UCSD-AML1 (cell line): ENCODE data around the gene MOSPD2.

Experiments
- DNase-seq: peaks from one replicate; lab custom pipeline; 2025; ENCODE audit not compliant: unreplicated experiment; lab: John Stamatoyannopoulos, UW

The MOSPD2 gene

GRCh38 chrX:14872851-14873675 is at the start of gene MOSPD2, which contains the start of gene FANCB:
Gene MOSPD2, plus strand, starts transcription at chrX:14873421. Its CDS starts 108 bp downstream, at chrX:14873529.
Gene FANCB, minus strand, starts transcription at chrX:14873069. Its CDS starts 7,559 bp downstream, at chrX:14865510.
- DNase-seq, result peak; percentile 95

- DNase-seq, result no peak
These were observed 47.4 kb upstream of the MOSPD2 start for GRCh38 chrX:14825851-14826250.

GRCh38 chrX:14826319-14826718 is 46.9 kb upstream of the MOSPD2 start:
- DNase-seq, result no peak

- DNase-seq, result no peak
These were observed 43.6 kb upstream of the MOSPD2 start for GRCh38 chrX:14829643-14830042.

GRCh38 chrX:14832151-14832550 is 41.1 kb upstream of the MOSPD2 start:
- no peak for DNase-seq

- DNase-seq, result no peak
These were observed 40.6 kb upstream of the MOSPD2 start for GRCh38 chrX:14832586-14832985.

- DNase-seq, result no peak
These were observed 36.1 kb upstream of the MOSPD2 start for GRCh38 chrX:14837155-14837554.

GRCh38 chrX:14843666-14844065 is 29.6 kb upstream of the MOSPD2 start:
- DNase-seq, result no peak

GRCh38 chrX:14851526-14851925 is 21.7 kb upstream of the MOSPD2 start:
- no peak for DNase-seq

GRCh38 chrX:14864631-14865030 is 8.6 kb upstream of the MOSPD2 start:
- no peak for DNase-seq

- DNase-seq, result no peak
These were observed 8.0 kb upstream of the MOSPD2 start for GRCh38 chrX:14865201-14865600.

- DNase-seq, result no peak
These were observed 1.5 kb upstream of the MOSPD2 start for GRCh38 chrX:14871767-14872166.

GRCh38 chrX:14872355-14872754 is 866 bp upstream of the MOSPD2 start:
- no peak for DNase-seq

GRCh38 chrX:14873676-14874049 is 442 bp downstream of the MOSPD2 start:
- DNase-seq, result no peak

- no peak for DNase-seq
These were observed 2.4 kb downstream of the MOSPD2 start for GRCh38 chrX:14875624-14876023.

- DNase-seq, result no peak
These were observed 10.6 kb downstream of the MOSPD2 start for GRCh38 chrX:14883826-14884225.

GRCh38 chrX:14884714-14885113 is 11.5 kb downstream of the MOSPD2 start:
- DNase-seq, result no peak

- no peak for DNase-seq
These were observed 13.0 kb downstream of the MOSPD2 start for GRCh38 chrX:14886252-14886651.

- no peak for DNase-seq
These were observed 23.1 kb downstream of the MOSPD2 start for GRCh38 chrX:14896273-14896672.

- DNase-seq, result no peak
These were observed 23.8 kb downstream of the MOSPD2 start for GRCh38 chrX:14897042-14897441.

- DNase-seq, result no peak
These were observed 26.4 kb downstream of the MOSPD2 start for GRCh38 chrX:14899607-14900006.

GRCh38 chrX:14902537-14902936 is 29.3 kb downstream of the MOSPD2 start:
- no peak for DNase-seq

- no peak for DNase-seq
These were observed 30.7 kb downstream of the MOSPD2 start for GRCh38 chrX:14903891-14904290.
